NCI-H510A treated with DMSO at 0.1 percent for 48 hours (cell line): ENCODE results near the gene HK1.
"Not testable (repeated sequence)": the region's sequence is repeated elsewhere in the genome, so short reads cannot be mapped to it uniquely, and the experiment has no call there.

Source experiments
- DNase-seq: peaks from one replicate; lab custom pipeline; 2025; lab: John Stamatoyannopoulos, UW

HK1 gene

DNA sequence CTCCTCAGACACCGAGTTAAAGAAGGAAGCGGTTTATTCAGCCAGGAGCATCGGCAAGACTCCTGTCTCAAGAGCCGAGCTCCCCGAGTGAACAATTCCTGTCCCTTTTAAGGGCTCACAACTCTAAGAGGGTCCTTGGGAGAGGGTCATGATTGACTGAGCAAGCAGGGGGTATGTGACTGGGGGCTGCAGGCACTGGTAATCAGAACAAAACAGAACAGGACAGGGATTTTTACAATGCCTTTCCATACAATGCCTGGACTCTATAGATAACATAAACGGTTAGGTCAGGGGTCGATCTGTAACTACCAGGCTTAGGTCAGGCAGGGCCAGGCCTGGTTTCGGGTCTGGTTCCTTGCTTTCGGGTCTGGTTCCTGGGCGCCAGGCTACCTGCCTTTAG is 30.0 kb downstream of the HK1 start:
- not testable (repeated sequence) for DNase-seq

DNA sequence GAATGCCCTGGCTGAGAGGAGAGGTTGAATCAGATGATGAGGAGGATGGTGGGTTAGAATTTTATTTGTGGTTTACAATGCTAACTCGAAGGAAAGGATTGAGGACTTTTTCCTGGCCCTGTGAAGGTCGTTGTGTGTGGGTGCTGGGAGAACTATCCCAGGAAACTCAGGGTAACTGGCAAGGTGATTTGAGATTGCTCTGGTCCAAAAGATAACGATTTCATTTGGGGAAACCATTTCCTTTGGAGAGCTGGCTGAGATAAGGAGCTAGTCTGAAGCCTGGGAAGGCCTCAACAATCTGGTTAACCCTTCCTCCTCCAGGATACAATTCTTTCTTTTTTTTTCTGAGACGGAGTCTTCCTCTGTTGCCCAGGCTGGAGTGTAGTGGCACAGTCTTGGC is 33.0 kb downstream of the HK1 start:
- no peak for DNase-seq

DNA sequence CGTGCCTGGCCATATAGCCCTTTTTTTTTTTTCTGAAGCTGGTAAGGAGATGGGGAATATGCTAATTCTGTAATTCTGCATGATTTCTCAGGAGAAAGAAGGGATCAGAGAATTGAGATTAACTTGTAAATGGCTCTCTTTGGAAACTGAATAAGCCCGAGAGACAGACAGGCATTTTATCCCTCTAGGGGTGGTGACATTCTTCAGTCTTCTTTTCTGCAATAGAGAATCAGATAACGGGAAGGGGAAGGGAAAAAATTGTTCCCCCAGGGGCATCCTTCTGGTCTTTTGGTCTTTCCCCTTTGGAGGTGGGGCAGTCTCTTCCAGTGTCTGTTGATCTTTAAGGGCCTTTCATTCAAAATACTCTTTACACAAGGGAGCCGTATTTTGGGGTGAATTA is 34.2 kb downstream of the HK1 start:
- DNase-seq: no peak

GRCh38 chr10:69315100-69315542 is 36.8 kb downstream of the HK1 start:
- peak; percentile 29 for DNase-seq

DNA sequence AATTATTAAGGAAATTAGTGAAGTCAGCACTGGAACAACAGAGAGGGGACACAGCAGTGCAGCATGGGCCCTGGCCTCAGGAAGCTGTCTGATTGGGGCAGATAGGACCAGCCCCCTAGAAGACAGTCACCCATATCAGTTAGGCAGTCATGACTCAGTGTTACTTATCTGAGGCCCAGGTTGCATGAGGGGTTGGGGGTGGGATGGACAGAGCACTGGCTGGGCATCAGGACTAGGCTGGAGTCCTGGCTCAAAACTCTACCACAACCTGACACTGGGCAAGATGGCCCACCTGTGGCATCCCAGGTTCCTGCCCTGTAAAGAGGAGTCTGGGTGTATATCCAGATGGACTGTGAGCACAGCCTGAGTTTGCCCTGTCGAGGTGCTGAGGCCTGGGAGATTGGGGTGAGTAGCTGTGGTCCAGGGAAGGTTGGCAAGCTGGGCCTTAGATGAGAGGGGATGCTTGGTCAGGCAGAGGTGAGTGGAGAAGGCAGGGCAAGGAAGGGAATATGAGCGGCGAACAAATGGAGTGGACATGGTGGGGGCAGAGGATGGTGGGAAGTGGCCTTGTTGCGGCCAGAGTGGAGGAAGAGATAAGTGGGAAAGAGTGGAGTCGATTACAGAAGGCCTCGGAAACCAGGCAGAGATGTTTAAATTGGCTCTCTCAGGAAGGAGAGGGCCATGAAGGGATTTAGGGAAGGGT is 37.5 kb downstream of the HK1 start:
- no peak for DNase-seq

GRCh38 chr10:69316313-69317059 is 38.2 kb downstream of the HK1 start:
- no peak for DNase-seq

DNA sequence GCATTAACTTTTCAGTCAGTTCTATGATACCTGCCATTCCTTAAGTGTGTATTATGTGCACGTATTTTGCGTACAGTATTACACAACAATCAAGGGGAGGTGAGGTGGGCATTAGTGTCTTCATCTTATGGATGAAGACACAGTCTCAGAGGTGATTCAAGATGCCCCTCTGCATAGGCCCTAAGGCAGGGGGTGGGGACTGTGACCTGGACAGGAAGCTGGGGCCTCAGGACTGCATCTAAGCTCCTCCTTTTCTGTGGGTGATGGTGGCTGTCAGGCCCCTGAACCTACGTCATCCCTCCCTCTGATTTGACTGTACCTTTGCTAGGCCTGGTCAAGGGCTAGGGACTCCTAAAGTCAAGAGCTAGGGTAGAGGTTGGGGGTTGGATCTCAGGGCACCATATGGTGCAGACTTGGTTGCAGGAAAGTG is 38.9 kb downstream of the HK1 start:
- peak; percentile 36 for DNase-seq

DNA sequence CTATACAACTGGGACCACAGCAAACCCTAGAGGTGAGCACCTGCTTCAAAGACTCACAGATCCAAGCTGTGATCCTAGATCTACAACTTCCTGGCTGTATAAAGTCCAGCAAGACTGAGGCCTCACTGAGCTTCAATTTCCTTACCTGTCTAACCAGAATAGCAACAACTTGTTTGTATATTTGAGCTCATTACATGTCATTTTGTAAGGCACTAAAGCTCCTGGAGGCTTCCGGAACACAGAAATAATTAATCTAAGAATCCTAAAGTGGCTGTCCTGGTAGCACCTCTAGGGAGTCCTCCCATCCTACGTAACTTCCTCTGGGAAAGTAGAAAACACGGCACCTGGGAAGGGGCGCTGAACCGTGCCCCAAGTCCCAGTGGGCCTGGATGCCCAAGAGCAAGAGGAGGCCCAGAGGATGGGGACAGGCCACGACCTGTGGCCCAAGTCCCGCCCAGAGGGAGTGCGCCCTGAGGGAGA is 39.4 kb downstream of the HK1 start:
- DNase-seq: peak; percentile 74

DNA sequence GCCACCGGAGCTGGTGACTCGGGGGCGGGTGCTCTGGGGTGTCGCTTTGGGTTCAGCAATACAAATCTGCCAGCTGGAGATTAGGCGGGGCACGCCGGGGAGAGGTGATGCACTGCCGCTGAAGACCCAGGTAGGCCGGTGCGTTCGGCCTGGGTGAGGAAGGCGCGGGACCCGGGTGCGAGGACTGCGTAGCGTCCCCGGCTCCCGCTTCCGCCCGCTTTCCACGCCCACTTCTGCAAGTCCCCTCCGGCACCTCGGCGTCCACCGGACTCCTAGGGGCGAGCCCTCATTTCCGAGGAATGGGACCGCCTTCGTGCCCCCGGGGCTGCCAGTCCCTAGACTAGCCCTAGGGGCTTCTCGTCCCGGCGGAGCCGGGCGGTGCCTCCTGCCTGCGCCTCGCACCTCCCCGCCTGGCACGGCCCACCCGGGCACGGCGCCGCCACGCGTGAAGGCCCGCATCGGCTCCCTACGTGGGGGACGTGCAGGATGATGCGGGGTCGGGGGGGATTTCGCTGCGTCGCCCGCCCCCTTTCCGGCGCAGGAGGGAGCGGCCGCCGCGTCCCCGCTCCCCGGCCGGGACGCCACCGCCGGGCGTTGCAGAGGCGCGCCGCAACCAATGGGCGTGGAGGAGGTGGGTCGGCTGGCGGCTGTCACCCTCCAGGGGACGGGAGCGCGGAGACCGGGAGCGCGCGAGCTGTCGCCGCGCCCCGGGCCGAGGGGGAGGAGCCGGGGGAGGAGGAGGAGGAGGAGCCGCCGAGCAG is 40.0 kb downstream of the HK1 start:
- DNase-seq: peak; percentile 78

GRCh38 chr10:69318867-69319727 is 40.8 kb downstream of the HK1 start:
- peak; percentile 22 for DNase-seq

DNA sequence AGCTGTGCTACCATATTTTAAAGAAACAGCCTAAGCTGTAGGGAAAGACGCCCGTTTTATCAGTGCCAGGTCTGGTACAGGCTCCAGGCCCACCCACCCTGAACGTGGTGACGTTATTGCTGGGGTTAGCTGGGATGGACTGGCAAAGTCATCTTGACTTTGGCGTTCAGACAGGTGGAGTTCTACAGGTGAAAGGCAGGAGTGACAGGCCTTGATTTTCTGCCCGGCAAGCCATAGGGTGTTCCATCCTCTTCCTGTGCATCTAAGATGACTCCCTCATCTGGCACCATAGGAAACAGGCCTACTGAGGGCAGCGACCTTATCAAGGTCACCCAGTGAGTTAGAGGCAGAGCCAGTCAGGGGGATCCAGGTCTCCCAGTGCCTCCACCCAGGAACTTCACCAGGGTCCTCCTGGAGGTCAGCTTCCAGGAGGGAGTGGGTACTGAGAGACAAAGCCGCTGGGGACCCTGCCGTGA is 41.6 kb downstream of the HK1 start:
- no peak for DNase-seq

DNA sequence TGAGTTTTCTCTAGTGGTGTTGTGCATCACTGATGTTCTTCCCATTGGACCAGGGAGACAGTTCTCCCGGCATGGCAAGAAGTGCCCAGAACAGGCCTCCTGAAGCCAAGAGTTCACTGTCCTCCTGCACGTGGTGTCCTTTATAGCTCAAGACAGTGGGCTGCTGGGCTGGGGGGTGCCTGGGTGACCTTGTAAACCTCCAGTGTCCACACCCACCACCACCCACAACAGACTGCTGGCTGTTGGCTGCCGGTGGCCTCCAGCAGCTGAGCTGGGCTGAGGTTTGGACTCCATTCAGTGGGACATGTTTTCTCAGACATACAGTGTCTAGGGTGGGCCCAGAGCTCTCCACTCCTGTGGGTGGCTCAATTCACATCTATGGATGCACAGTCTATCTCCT is 42.2 kb downstream of the HK1 start:
- no peak for DNase-seq

DNA sequence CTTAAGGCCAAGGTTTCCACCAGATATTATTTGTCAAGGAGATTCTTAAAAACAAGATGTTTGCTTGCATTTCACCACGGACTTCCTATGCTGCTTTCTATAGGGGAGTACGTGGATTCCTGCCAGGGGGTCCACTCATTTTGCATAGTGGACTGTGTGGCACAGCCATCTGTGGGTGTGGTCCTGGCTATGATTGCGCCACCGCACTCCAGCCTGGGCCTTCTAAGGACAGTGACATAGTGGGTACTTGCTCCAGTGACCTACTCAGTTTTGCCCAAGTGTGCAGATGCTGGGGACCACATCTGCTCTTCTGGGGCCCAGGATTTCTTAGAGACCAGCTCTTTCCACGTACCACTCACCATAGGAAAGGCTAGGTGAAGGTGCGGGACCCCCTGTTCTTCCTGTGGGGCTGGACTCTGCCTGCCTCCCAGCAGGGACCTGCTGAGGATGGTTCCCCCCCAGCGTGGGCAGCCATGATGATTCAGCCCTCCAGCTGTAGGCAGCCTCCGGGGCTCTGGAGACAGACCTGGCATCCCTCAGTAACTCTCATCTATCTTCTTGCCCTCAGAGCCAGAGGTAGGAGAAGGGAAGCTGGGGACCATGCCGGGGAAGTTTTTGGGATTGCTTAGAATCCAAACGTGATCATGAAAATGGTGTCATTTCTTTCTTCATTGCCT is 42.9 kb downstream of the HK1 start:
- DNase-seq: no peak

GRCh38 chr10:69321865-69322264 is 43.6 kb downstream of the HK1 start:
- no peak for DNase-seq

GRCh38 chr10:69322346-69322745 is 44.0 kb downstream of the HK1 start:
- not testable (repeated sequence) for DNase-seq

DNA sequence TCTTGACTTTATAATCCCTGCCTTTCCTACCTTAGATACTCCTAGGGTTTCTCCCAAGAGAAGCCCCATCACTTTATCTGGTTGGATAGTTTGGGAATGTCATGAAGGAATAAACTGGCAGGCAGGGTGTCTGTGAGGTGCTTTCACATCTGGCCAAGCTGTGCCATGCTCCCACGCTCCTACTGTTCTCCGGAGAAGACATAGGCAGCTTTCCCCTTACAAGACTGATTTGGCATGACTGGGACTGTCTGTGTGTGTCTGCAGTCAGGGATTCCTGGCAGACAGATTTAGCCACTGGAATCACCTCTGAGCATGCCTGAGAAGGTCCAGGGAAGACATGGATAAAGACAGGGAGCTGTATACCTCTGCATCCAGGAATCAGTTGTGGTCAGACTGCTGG is 45.3 kb downstream of the HK1 start:
- DNase-seq: no peak

DNA sequence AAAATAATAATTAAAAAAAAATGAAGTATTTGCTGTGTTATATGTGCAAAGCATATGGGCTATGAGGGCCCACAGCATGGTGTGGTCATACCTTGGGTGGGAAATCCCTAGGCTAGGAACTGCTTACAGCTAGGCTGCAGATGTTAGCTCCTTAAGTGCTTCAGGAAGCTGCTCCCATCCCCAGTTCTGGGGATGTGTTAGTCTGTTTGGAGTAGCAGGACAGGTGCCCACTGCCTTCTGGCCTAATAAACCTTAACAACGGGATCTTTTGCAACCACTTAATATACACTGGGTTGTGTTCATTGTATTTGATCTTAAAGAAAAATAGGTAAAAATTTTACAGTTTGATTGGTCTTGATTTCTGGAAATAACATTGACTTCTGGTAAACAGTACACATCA is 46.3 kb downstream of the HK1 start:
- DNase-seq: peak; percentile 27

GRCh38 chr10:69325637-69326523 is 47.6 kb downstream of the HK1 start:
- DNase-seq: peak; percentile 17

- no peak for DNase-seq
Observed at GRCh38 chr10:69326692-69327091, 48.4 kb downstream of the HK1 start.
